GM15510 (cell line): Measurements from ENCODE around the gene LAMA1.

ENCODE experiments used
- POLR2A ChIP-seq: IDR thresholded peaks from 3 replicates; pipeline ENCODE4 v1.6.1; 2011; ENCODE audit warnings: borderline replicate concordance; ENCODE audit not compliant: insufficient read length; ENCODE audit errors: extremely low read depth

LAMA1 gene

GRCh38 chr18:7035807-7036206, 81.8 kb downstream of the LAMA1 start:
- TF ChIP-seq POLR2A, result no peak

GRCh38 chr18:7034924-7035323, 82.7 kb downstream of the LAMA1 start:
- no peak for TF ChIP-seq POLR2A

GRCh38 chr18:7032537-7032936, 85.1 kb downstream of the LAMA1 start:
- no peak for TF ChIP-seq POLR2A

- no peak for TF ChIP-seq POLR2A
Observed at GRCh38 chr18:7028625-7029024, 89.0 kb downstream of the LAMA1 start.

GRCh38 chr18:7025194-7025593, 92.4 kb downstream of the LAMA1 start:
- no peak for TF ChIP-seq POLR2A

GRCh38 chr18:7023581-7023980, 94.0 kb downstream of the LAMA1 start:
- TF ChIP-seq POLR2A, result no peak

GRCh38 chr18:7023063-7023580, 94.5 kb downstream of the LAMA1 start:
- TF ChIP-seq POLR2A, result no peak

- TF ChIP-seq POLR2A, result no peak
Observed at GRCh38 chr18:7021994-7022840, 95.4 kb downstream of the LAMA1 start.

- TF ChIP-seq POLR2A, result no peak
Observed at GRCh38 chr18:7020995-7021777, 96.4 kb downstream of the LAMA1 start.

- no peak for TF ChIP-seq POLR2A
Observed at GRCh38 chr18:7017013-7017412, 100.6 kb downstream of the LAMA1 start.

- no peak for TF ChIP-seq POLR2A
Observed at GRCh38 chr18:7011142-7011541, 106.5 kb downstream of the LAMA1 start.

GRCh38 chr18:7004009-7004408, 113.6 kb downstream of the LAMA1 start:
- TF ChIP-seq POLR2A, result no peak

- no peak for TF ChIP-seq POLR2A
Observed at GRCh38 chr18:7002107-7002506, 115.5 kb downstream of the LAMA1 start.

- no peak for TF ChIP-seq POLR2A
Observed at GRCh38 chr18:7000484-7001096, 117.0 kb downstream of the LAMA1 start.

- no peak for TF ChIP-seq POLR2A
Observed at GRCh38 chr18:6997808-6998207, 119.8 kb downstream of the LAMA1 start.
